NB4 (cell line): ENCODE data around the gene DAAM1.
A peak's percentile ranks its signal among the peaks of the same experiment; 100 is the strongest.

Source experiments
- DNase-seq: peaks from one replicate; pipeline ENCODE4 v3.0.0; 2010; ENCODE audit warnings: low read depth
- H3K4me3 ChIP-seq: one replicate; pipeline ENCODE4 v1.5.1; 2011; ENCODE audit warnings: mild to moderate bottlenecking, low read depth, low read length, moderate library complexity
- MYC ChIP-seq: IDR thresholded peaks from 2 replicates; pipeline ENCODE4 v1.6.1; 2011; ENCODE audit warnings: low read depth, low read length
- POLR2A ChIP-seq: IDR thresholded peaks from 2 replicates; pipeline ENCODE4 v1.6.1; 2011; ENCODE audit warnings: mild to moderate bottlenecking; ENCODE audit not compliant: insufficient read length; ENCODE audit errors: extremely low read depth
- TF ChIP-seq, protein P1 (sequence below): IDR thresholded peaks from 2 replicates; pipeline ENCODE4 v1.6.1; 2011; ENCODE audit warnings: low read depth, low read length
- TF ChIP-seq, protein P2 (sequence below): IDR thresholded peaks from one replicate; pipeline ENCODE4 v1.5.1; 2012; ENCODE audit warnings: low read depth, low read length

The DAAM1 gene

GRCh38 chr14:59296508-59296907 lies 108.0 kb downstream of the DAAM1 start:
- TF ChIP-seq MYC (no peak), POLR2A (no peak)
- TF ChIP-seq, protein P1, sequence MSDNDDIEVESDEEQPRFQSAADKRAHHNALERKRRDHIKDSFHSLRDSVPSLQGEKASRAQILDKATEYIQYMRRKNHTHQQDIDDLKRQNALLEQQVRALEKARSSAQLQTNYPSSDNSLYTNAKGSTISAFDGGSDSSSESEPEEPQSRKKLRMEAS, result no peak
- TF ChIP-seq, protein P2, sequence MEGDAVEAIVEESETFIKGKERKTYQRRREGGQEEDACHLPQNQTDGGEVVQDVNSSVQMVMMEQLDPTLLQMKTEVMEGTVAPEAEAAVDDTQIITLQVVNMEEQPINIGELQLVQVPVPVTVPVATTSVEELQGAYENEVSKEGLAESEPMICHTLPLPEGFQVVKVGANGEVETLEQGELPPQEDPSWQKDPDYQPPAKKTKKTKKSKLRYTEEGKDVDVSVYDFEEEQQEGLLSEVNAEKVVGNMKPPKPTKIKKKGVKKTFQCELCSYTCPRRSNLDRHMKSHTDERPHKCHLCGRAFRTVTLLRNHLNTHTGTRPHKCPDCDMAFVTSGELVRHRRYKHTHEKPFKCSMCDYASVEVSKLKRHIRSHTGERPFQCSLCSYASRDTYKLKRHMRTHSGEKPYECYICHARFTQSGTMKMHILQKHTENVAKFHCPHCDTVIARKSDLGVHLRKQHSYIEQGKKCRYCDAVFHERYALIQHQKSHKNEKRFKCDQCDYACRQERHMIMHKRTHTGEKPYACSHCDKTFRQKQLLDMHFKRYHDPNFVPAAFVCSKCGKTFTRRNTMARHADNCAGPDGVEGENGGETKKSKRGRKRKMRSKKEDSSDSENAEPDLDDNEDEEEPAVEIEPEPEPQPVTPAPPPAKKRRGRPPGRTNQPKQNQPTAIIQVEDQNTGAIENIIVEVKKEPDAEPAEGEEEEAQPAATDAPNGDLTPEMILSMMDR, result no peak
- DNase-seq, result no peak
- H3K4me3 ChIP-seq, result no peak overlapping the region

DNA sequence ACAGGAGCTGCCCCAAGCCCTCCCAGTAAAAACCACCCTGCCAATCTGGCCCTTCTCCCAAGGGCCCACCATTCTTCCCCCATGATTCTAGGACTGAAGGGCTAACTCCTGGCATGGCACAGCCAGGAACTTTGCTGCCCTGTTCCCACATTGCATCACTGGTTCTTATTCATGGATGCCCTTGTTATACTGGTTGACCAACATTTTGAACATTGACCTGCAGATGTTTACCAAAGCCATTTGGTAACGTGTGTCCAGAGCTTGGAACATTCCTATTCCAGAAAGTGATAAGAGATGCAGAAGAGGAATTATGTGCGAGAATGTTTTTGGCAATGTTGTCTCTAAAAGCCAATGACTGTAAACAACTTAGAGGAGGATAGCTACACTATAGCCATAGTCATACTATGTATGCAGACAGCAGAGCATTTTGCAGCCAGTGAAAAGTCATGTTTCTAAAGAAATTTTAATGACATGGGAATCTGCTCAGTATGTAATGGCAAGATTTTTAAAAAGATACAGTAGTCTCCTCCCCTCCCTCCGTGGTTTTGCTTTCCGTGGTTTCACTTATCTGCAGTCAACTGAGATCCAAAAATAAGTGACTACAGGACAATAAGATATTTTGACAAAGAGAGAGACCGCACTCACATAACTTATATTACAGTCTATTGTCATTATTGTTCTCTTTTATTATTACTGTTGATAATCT lies 108.8 kb downstream of the DAAM1 start:
- no peak overlapping the region for H3K4me3 ChIP-seq
- TF ChIP-seq, protein P1, result no peak
- no peak for TF ChIP-seq POLR2A
- no peak for TF ChIP-seq MYC
- peak; percentile 28 for DNase-seq

DNA sequence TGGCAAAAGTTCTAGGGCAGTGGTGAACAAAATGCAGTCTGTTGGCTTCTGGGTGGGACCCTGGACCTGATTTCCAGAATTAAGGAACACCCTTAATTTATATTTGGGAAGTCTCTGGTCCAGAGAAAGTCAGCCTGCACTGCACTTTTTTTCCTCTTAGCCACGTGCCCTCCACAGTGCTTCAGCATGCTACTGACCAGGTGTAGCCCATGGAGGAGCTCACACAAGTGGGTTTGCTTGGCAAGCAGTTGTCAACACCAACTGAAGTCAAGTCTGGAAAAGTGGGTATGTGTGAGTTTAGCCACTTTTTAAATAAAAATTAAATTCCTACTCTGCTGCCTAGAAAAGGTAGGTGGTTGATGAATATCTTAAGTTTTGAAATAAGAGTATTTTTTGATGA lies 111.3 kb downstream of the DAAM1 start:
- TF ChIP-seq, protein P1, result no peak
- TF ChIP-seq MYC (no peak), POLR2A (no peak)
- TF ChIP-seq, protein P2, result no peak

GRCh38 chr14:59301354-59301753 lies 112.9 kb downstream of the DAAM1 start:
- H3K4me3 ChIP-seq, result no peak overlapping the region
- TF ChIP-seq, protein P1, result no peak
- TF ChIP-seq POLR2A (no peak), MYC (no peak)
- TF ChIP-seq, protein P2, result no peak
- peak; percentile 60 for DNase-seq

More for the DNA sequence above, 111.3 kb downstream of the DAAM1 start:
- no peak for DNase-seq
- H3K4me3 ChIP-seq, result no peak overlapping the region

DNA sequence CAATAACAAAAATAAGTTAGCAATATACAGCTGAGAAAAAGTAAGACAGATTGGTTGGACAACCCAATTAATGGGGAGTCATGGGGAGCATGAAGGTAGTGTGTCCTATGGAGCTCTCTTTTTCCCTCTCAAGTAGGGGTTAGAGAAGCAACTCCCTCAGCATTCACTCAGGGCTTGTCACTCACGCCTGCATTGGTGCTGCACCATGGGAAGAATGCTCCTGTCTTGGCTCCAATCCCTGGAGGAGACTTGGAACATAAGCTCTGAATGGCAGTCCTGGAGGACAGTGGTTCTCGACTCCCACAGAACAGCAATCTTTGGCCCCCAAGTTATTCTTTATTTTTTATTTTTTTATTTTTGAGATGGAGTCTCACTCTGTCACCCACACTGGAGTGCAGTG lies 113.8 kb downstream of the DAAM1 start:
- no peak overlapping the region for H3K4me3 ChIP-seq
- TF ChIP-seq, protein P2, result no peak
- TF ChIP-seq MYC (no peak), POLR2A (no peak)
- TF ChIP-seq, protein P1, result no peak

GRCh38 chr14:59303216-59303615 lies 114.7 kb downstream of the DAAM1 start:
- DNase-seq, result no peak
- H3K4me3 ChIP-seq, result no peak overlapping the region
- TF ChIP-seq POLR2A, result no peak
- TF ChIP-seq, protein P1, result no peak
- TF ChIP-seq, protein P2, result no peak

More for the DNA sequence above, 113.8 kb downstream of the DAAM1 start:
- DNase-seq, result no peak
